SK-N-SH (cell line): ENCODE data around the gene UBE4B. TPM values are rescaled to one million over a fixed set of nuclear protein-coding genes. Genes with fewer than 3 reads are reported as not detected.

Source experiments
- CTCF ChIA-PET: fragments of 300-600, 350-600 bp; formaldehyde crosslinking; extraction: SDS; loops from one replicate; lab custom pipeline; 2021; lab: Yijun Ruan, JAX
- POLR2A ChIA-PET: fragments of 350-600 bp; sonication (Branson Sonifier 250); formaldehyde crosslinking; extraction: SDS; loops from one replicate; lab custom pipeline; 2020; ENCODE audit warnings: antibody characterized with exemption, inconsistent platforms; lab: Yijun Ruan, JAX
- DNase-seq: peaks from one replicate; pipeline ENCODE4 v3.0.0; 2012
- H2AFZ ChIP-seq: fragments of 200-600 bp; sonication (generic); 2 replicates; pipeline ENCODE4 v1.8.1; 2016; ENCODE audit warnings: antibody characterized with exemption, mild to moderate bottlenecking, low read depth
- H3F3A ChIP-seq: fragments of 200-600 bp; sonication (generic); replicated peaks from 2 replicates; pipeline ENCODE3; 2016; ENCODE audit warnings: antibody characterized with exemption, mild to moderate bottlenecking; ENCODE audit not compliant: insufficient read depth
- H3K27ac ChIP-seq, 2 experiments: fragments of 200-500 bp in 1 of 2; fragments of 200-600 bp in 1 of 2; sonication (Bioruptor generic) in 1 of 2; sonication (generic), shearing (Covaris generic) in 1 of 2; 2 replicates each; pipeline versions ENCODE4 v1.5.1 to v1.6.1; 2014 to 2016; ENCODE audit warnings: low read depth in 2 of 2, inconsistent platforms in 1 of 2, low read length in 1 of 2, mild to moderate bottlenecking in 1 of 2, mixed read lengths in 1 of 2
- H3K27me3 ChIP-seq: fragments of 200-600 bp; sonication (generic), shearing (Covaris generic); 2 replicates; pipeline ENCODE4 v1.6.1; 2016; ENCODE audit warnings: mixed run types; ENCODE audit not compliant: insufficient read depth
- H3K36me3 ChIP-seq, 2 experiments: fragments of 200-500 bp in 1 of 2; fragments of 200-600 bp in 1 of 2; sonication (Bioruptor generic) in 1 of 2; sonication (generic) in 1 of 2; replicated peaks in 1 of 2; 2 replicates each; pipeline versions ENCODE3 to v1.5.1; 2014 to 2016; ENCODE audit warnings: low read length in 1 of 2, mild to moderate bottlenecking in 1 of 2; ENCODE audit not compliant: insufficient read depth in 2 of 2, control insufficient read depth in 1 of 2
- H3K4me1 ChIP-seq, 2 experiments: fragments of 200-500 bp in 1 of 2; fragments of 200-600 bp in 1 of 2; sonication (Bioruptor generic) in 1 of 2; sonication (generic), shearing (Covaris generic) in 1 of 2; 2 replicates each; pipeline versions ENCODE4 v1.5.1 to v1.6.1; 2014 to 2016; ENCODE audit warnings: low read depth in 1 of 2, low read length in 1 of 2, mixed run types in 1 of 2; ENCODE audit not compliant: insufficient read depth in 2 of 2, control insufficient read depth in 1 of 2
- H3K4me2 ChIP-seq: fragments of 200-600 bp; sonication (generic), shearing (Covaris generic); 2 replicates; pipeline ENCODE4 v1.6.1; 2017; ENCODE audit warnings: mixed run types
- H3K4me3 ChIP-seq, 2 experiments: fragments of 200-500 bp in 1 of 2; fragments of 200-600 bp in 1 of 2; sonication (Bioruptor generic) in 1 of 2; sonication (generic), shearing (Covaris generic) in 1 of 2; 2 replicates each; pipeline versions ENCODE4 v1.5.1 to v1.8.1; 2014 to 2016; ENCODE audit warnings: low read depth in 2 of 2, inconsistent platforms in 1 of 2, low read length in 1 of 2, mild to moderate bottlenecking in 1 of 2, mixed read lengths in 1 of 2, moderate library complexity in 1 of 2
- H3K79me2 ChIP-seq: fragments of 200-600 bp; sonication (generic); 2 replicates; pipeline ENCODE4 v1.8.1; 2017; ENCODE audit warnings: mild to moderate bottlenecking; ENCODE audit not compliant: insufficient read depth
- H3K9ac ChIP-seq: fragments of 200-600 bp; sonication (generic); 2 replicates; pipeline ENCODE4 v1.6.1; 2017; ENCODE audit warnings: mixed run types
- H3K9me2 ChIP-seq: fragments of 200-600 bp; sonication (generic); 2 replicates; pipeline ENCODE4 v1.6.1; 2017; ENCODE audit warnings: mixed run types
- H3K9me3 ChIP-seq: fragments of 200-600 bp; sonication (generic); 2 replicates; pipeline ENCODE4 v1.6.1; 2017; ENCODE audit warnings: mixed run types, mild to moderate bottlenecking, moderate library complexity
- H4K20me1 ChIP-seq: fragments of 200-600 bp; sonication (generic); 2 replicates; pipeline ENCODE4 v1.6.1; 2017; ENCODE audit warnings: mild to moderate bottlenecking, mixed run types; ENCODE audit not compliant: insufficient read depth
- CTCF ChIP-seq: fragments of 200-600 bp; sonication (generic); IDR thresholded peaks from 2 replicates; pipeline ENCODE4 v1.6.1; 2017; ENCODE audit warnings: antibody characterized with exemption, mild to moderate bottlenecking, moderate library complexity
- ELF1 ChIP-seq: IDR thresholded peaks from 2 replicates; pipeline ENCODE4 v1.4.0; 2012
- EP300 ChIP-seq, 2 experiments: IDR thresholded peaks; 2 replicates each; pipeline versions ENCODE4 v1.4.0 to v1.6.1; 2012; ENCODE audit warnings: borderline replicate concordance in 1 of 2, low read depth in 1 of 2, low read length in 1 of 2
- GABPA ChIP-seq: IDR thresholded peaks from 2 replicates; pipeline ENCODE4 v1.4.0; 2012; ENCODE audit warnings: low read depth, mild to moderate bottlenecking
- GATA2 ChIP-seq: sonication (generic); formaldehyde crosslinking; IDR thresholded peaks from 2 replicates; pipeline ENCODE4 v1.5.0; 2020; ENCODE audit warnings: mild to moderate bottlenecking, missing genetic modification reagents
- IRF3 ChIP-seq: fragments of 150-350 bp; IDR thresholded peaks from 2 replicates; pipeline ENCODE4 v1.6.1; 2016; ENCODE audit warnings: mild to moderate bottlenecking, low read depth, low read length
- MEF2A ChIP-seq: IDR thresholded peaks from 2 replicates; pipeline ENCODE4 v1.4.0; 2012; ENCODE audit warnings: low read depth, borderline replicate concordance
- NRF1 ChIP-seq: IDR thresholded peaks from 2 replicates; pipeline ENCODE4 v1.6.1; 2012; ENCODE audit warnings: low read depth, mild to moderate bottlenecking, low read length
- PBX3 ChIP-seq: IDR thresholded peaks from 2 replicates; pipeline ENCODE4; 2012
- POLR2AphosphoS5 ChIP-seq: IDR thresholded peaks from 2 replicates; pipeline ENCODE4 v1.6.1; 2012; ENCODE audit warnings: low read depth, low read length
- RAD21 ChIP-seq: IDR thresholded peaks from 2 replicates; pipeline ENCODE4 v1.6.1; 2012; ENCODE audit warnings: mild to moderate bottlenecking, low read length
- RFX5 ChIP-seq: IDR thresholded peaks from 2 replicates; pipeline ENCODE4 v1.6.1; 2012; ENCODE audit warnings: mild to moderate bottlenecking, improper control_type of control experiment, low read length
- RXRA ChIP-seq: IDR thresholded peaks from 2 replicates; pipeline ENCODE4 v1.4.0; 2012; ENCODE audit warnings: low read depth, mild to moderate bottlenecking, borderline replicate concordance
- SIN3A ChIP-seq: IDR thresholded peaks from 2 replicates; pipeline ENCODE4 v1.6.1; 2012; ENCODE audit warnings: low read depth, mild to moderate bottlenecking, low read length, moderate library complexity, borderline replicate concordance
- SMC3 ChIP-seq: IDR thresholded peaks from 2 replicates; pipeline ENCODE4 v1.6.1; 2012; ENCODE audit warnings: low read depth, low read length, improper control_type of control experiment
- TAF1 ChIP-seq: IDR thresholded peaks from 2 replicates; pipeline ENCODE4 v1.6.1; 2012; ENCODE audit warnings: low read depth, mild to moderate bottlenecking, low read length, moderate library complexity, borderline replicate concordance
- TCF12 ChIP-seq: IDR thresholded peaks from 2 replicates; pipeline ENCODE4 v1.4.0; 2012
- TEAD4 ChIP-seq: IDR thresholded peaks from 2 replicates; pipeline ENCODE4 v1.4.0; 2012; ENCODE audit warnings: mild to moderate bottlenecking, borderline replicate concordance; ENCODE audit not compliant: insufficient read depth
- USF2 ChIP-seq: fragments of 150-350 bp; IDR thresholded peaks from 2 replicates; pipeline ENCODE4 v1.6.1; 2017; ENCODE audit warnings: antibody characterized with exemption, low read length, low read depth, borderline replicate concordance
- ZBTB33 ChIP-seq: IDR thresholded peaks from 2 replicates; pipeline ENCODE4 v1.4.0; 2012; ENCODE audit warnings: low read depth, borderline replicate concordance
- WGBS: methylation state at CpG from one replicate; pipeline ENCODE4 v1.1.6; 2017; ENCODE audit warnings: low lambda C conversion rate; 5-methylcytosine and 5-hydroxymethylcytosine counted together
- polyA plus RNA-seq, 3 experiments: library from polyadenylated mRNA; depleted of rRNA; stranded (reverse); fragments of >200 nt; gene quantifications; 2 replicates each; pipeline ENCODE4 v1.2.3, GENCODE V29; 2012

Gene UBE4B
- polyA plus RNA-seq, 1 of the 3 experiments (the other 2 are of a cell fraction), result 19.1 TPM

GRCh38 chr1:10087210-10087609, 54.5 kb downstream of the UBE4B start (continued):
- TF ChIP-seq SIN3A (no peak), GABPA (no peak), SMC3 (no peak), NRF1 (no peak), RAD21 (no peak), EP300 (IDR thresholded peaks at IDR 0.05; ENCODE audit: borderline replicate concordance in 1 of 2, low read depth in 1 of 2, low read length in 1 of 2) (no peak), PBX3 (no peak), RFX5 (no peak)

- Histone ChIP-seq H3K27ac (no peak overlapping the region), H3K9me3 (no peaks in the 10 kb centered on the region), H3K36me3 (peaks cover 36 to 48% of the 10 kb centered on the region in 2 experiments), H3K4me2 (no peak overlapping the region), H3K9me2 (no peaks in the 10 kb centered on the region), H3K27me3 (no peaks in the 10 kb centered on the region), H3K4me3 (no peak overlapping the region), H3F3A (peaks cover 12% of the 10 kb centered on the region), H4K20me1 (no peaks in the 10 kb centered on the region), H3K4me1 (peaks cover under 1 to 3% of the 10 kb centered on the region in 2 experiments; a peak in 1 of 4 replicates), H2AFZ (no peak overlapping the region), H3K79me2 (peaks cover 3% of the 10 kb centered on the region), H3K9ac (no peak overlapping the region)
- DNase-seq, result no peak
- ChIA-PET CTCF (no interaction called here), POLR2A (no interaction called here)
- TF ChIP-seq CTCF (peak; percentile 40), NRF1 (no peak), TEAD4 (no peak), SMC3 (no peak)
These were observed 69.2 kb downstream of the UBE4B start for GRCh38 chr1:10101929-10102328.

- no peak overlapping the region for H3K9ac ChIP-seq
- no peak overlapping the region for H3K27ac ChIP-seq
- H3K4me3 ChIP-seq, result no peak overlapping the region
- no peak for DNase-seq
- CTCF ChIA-PET, result interaction anchor here (1.0 kb wide), 1 partner anchor 229 kb away, joined by 3 read pairs; no protein-coding TSS in a partner anchor
- no peaks in the 10 kb centered on the region for H3K9me3 ChIP-seq
- H3K36me3 ChIP-seq, result peaks cover 36 to 47% of the 10 kb centered on the region in 2 experiments
- peaks cover 6% of the 10 kb centered on the region for H3K79me2 ChIP-seq
- no peaks in the 10 kb centered on the region for H3K27me3 ChIP-seq
- POLR2A ChIA-PET, result no interaction called here
- no peaks in the 10 kb centered on the region for H4K20me1 ChIP-seq
- peaks cover 24% of the 10 kb centered on the region for H3F3A ChIP-seq
- peaks cover 3 to 13% of the 10 kb centered on the region in 2 experiments; a peak in 2 of 4 replicates for H3K4me1 ChIP-seq
- no peak overlapping the region for H3K4me2 ChIP-seq
- no peak overlapping the region for H2AFZ ChIP-seq
- 97% methylated on average over 5 of the region's 5 CpGs for WGBS
- H3K9me2 ChIP-seq, result no peaks in the 10 kb centered on the region
- TF ChIP-seq GATA2 (CRISPR knock-in tag), result no peak
- no peak for TF ChIP-seq ZBTB33
- no peak for TF ChIP-seq TEAD4
- no peak for TF ChIP-seq IRF3
- TF ChIP-seq POLR2AphosphoS5, result no peak
- TF ChIP-seq RXRA, result no peak
- TF ChIP-seq ELF1, result no peak
- TF ChIP-seq TAF1, result no peak
- no peak for TF ChIP-seq NRF1
- no peak for TF ChIP-seq TCF12
- no peak for TF ChIP-seq USF2
- no peak for TF ChIP-seq EP300 (IDR thresholded peaks at IDR 0.05; ENCODE audit: borderline replicate concordance in 1 of 2, low read depth in 1 of 2, low read length in 1 of 2)
- no peak for TF ChIP-seq MEF2A
These were observed 70.4 kb downstream of the UBE4B start for GRCh38 chr1:10103193-10103592.
